DND-41 (cell line): ENCODE data around the gene SLC6A3.

Experiments used
- CTCF ChIP-seq: IDR thresholded peaks from 2 replicates; pipeline ENCODE4 v1.5.1; 2012; ENCODE audit warnings: borderline replicate concordance, low read length, moderate library complexity, mild to moderate bottlenecking; ENCODE audit not compliant: poor library complexity, severe bottlenecking; ENCODE audit errors: extremely low read depth
- EZH2 ChIP-seq: IDR thresholded peaks from 3 replicates; pipeline ENCODE4 v1.6.1; 2012; ENCODE audit warnings: borderline replicate concordance, low read depth, mild to moderate bottlenecking, moderate library complexity, low read length, inconsistent platforms; ENCODE audit not compliant: severe bottlenecking

- TF ChIP-seq CTCF (no peak), EZH2 (no peak)
Measured at GRCh38 chr5:1392801-1393565, 52.3 kb downstream of the SLC6A3 start.
